ENCODE results near the gene SMIM41.

Gene SMIM41

GRCh38 chr12:52144512-52145227 is 65.2 kb downstream of the SMIM41 start:
- no peak overlapping the region for H3K4me3 ChIP-seq (ENCODE audit: low read length)
- H3K4me2 ChIP-seq (ENCODE audit: low read depth, low read length), result no peak overlapping the region
- no peaks in the 10 kb centered on the region for H3F3A ChIP-seq (ENCODE audit: insufficient read depth, low read length)
- no peak for DNase-seq
- H3K79me2 ChIP-seq (ENCODE audit: low read length), result no peaks in the 10 kb centered on the region
- no peaks in the 10 kb centered on the region for H3K9me2 ChIP-seq (replicated peaks; ENCODE audit: insufficient read depth, low read length)
- TF ChIP-seq EZH2 (optimal IDR thresholded peaks at IDR 0.05; ENCODE audit: low read depth, low read length) (no peak), CTCF (IDR thresholded peaks at IDR 0.05; ENCODE audit: low read length) (no peak), EZH2phosphoT487 (IDR thresholded peaks at IDR 0.05; ENCODE audit: low read length) (no peak)
- no peaks in the 10 kb centered on the region for H3K9me3 ChIP-seq (replicated peaks; ENCODE audit: insufficient read depth, low read length)
- H3K27ac ChIP-seq (ENCODE audit: low read length), result no peak overlapping the region
- H4K20me1 ChIP-seq (ENCODE audit: insufficient read depth, low read length), result no peaks in the 10 kb centered on the region
- no peaks in the 10 kb centered on the region for H3K4me1 ChIP-seq (ENCODE audit: low read length)
- H2AFZ ChIP-seq (ENCODE audit: low read length), result no peak overlapping the region
- no peaks in the 10 kb centered on the region for H3K36me3 ChIP-seq (replicated peaks; ENCODE audit: insufficient read depth, low read length)
- peaks cover 24% of the 10 kb centered on the region for H3K27me3 ChIP-seq (replicated peaks; ENCODE audit: insufficient read depth, low read length)
- H3K9ac ChIP-seq (ENCODE audit: low read length), result no peak overlapping the region

- H3F3A ChIP-seq (ENCODE audit: insufficient read depth, low read length), result no peaks in the 10 kb centered on the region
- H3K4me2 ChIP-seq (ENCODE audit: low read depth, low read length), result no peak overlapping the region
- H3K4me1 ChIP-seq (ENCODE audit: low read length), result no peaks in the 10 kb centered on the region
Observed at GRCh38 chr12:52145228-52146088, 66.0 kb downstream of the SMIM41 start.

GRCh38 chr12:52146089-52146821 is 66.8 kb downstream of the SMIM41 start:
- Histone ChIP-seq H3K9me2 (replicated peaks; ENCODE audit: insufficient read depth, low read length) (no peaks in the 10 kb centered on the region), H3K4me1 (ENCODE audit: low read length) (no peaks in the 10 kb centered on the region), H3K4me3 (ENCODE audit: low read length) (no peak overlapping the region), H4K20me1 (ENCODE audit: insufficient read depth, low read length) (no peaks in the 10 kb centered on the region), H3K27ac (ENCODE audit: low read length) (no peak overlapping the region), H3K4me2 (ENCODE audit: low read depth, low read length) (no peak overlapping the region), H2AFZ (ENCODE audit: low read length) (no peak overlapping the region), H3F3A (ENCODE audit: insufficient read depth, low read length) (no peaks in the 10 kb centered on the region), H3K36me3 (replicated peaks; ENCODE audit: insufficient read depth, low read length) (no peaks in the 10 kb centered on the region), H3K9ac (ENCODE audit: low read length) (no peak overlapping the region), H3K27me3 (replicated peaks; ENCODE audit: insufficient read depth, low read length) (peaks cover 17% of the 10 kb centered on the region), H3K9me3 (replicated peaks; ENCODE audit: insufficient read depth, low read length) (no peaks in the 10 kb centered on the region), H3K79me2 (ENCODE audit: low read length) (no peaks in the 10 kb centered on the region)
- no peak for TF ChIP-seq EZH2phosphoT487 (IDR thresholded peaks at IDR 0.05; ENCODE audit: low read length)
- TF ChIP-seq EZH2 (optimal IDR thresholded peaks at IDR 0.05; ENCODE audit: low read depth, low read length), result no peak
- TF ChIP-seq CTCF (IDR thresholded peaks at IDR 0.05; ENCODE audit: low read length), result no peak
- DNase-seq, result no peak

More at GRCh38 chr12:52145228-52146088, 66.0 kb downstream of the SMIM41 start:
- Histone ChIP-seq H3K27ac (ENCODE audit: low read length) (no peak overlapping the region), H3K4me3 (ENCODE audit: low read length) (no peak overlapping the region), H3K9ac (ENCODE audit: low read length) (no peak overlapping the region), H3K36me3 (replicated peaks; ENCODE audit: insufficient read depth, low read length) (no peaks in the 10 kb centered on the region), H3K9me2 (replicated peaks; ENCODE audit: insufficient read depth, low read length) (no peaks in the 10 kb centered on the region), H4K20me1 (ENCODE audit: insufficient read depth, low read length) (no peaks in the 10 kb centered on the region), H3K79me2 (ENCODE audit: low read length) (no peaks in the 10 kb centered on the region), H3K27me3 (replicated peaks; ENCODE audit: insufficient read depth, low read length) (peaks cover 24% of the 10 kb centered on the region), H2AFZ (ENCODE audit: low read length) (no peak overlapping the region), H3K9me3 (replicated peaks; ENCODE audit: insufficient read depth, low read length) (no peaks in the 10 kb centered on the region)
- DNase-seq, result no peak
- TF ChIP-seq EZH2 (optimal IDR thresholded peaks at IDR 0.05; ENCODE audit: low read depth, low read length) (no peak), CTCF (IDR thresholded peaks at IDR 0.05; ENCODE audit: low read length) (no peak), EZH2phosphoT487 (IDR thresholded peaks at IDR 0.05; ENCODE audit: low read length) (no peak)
